ENCODE measurements around the gene STIM2.

The STIM2 gene

DNA sequence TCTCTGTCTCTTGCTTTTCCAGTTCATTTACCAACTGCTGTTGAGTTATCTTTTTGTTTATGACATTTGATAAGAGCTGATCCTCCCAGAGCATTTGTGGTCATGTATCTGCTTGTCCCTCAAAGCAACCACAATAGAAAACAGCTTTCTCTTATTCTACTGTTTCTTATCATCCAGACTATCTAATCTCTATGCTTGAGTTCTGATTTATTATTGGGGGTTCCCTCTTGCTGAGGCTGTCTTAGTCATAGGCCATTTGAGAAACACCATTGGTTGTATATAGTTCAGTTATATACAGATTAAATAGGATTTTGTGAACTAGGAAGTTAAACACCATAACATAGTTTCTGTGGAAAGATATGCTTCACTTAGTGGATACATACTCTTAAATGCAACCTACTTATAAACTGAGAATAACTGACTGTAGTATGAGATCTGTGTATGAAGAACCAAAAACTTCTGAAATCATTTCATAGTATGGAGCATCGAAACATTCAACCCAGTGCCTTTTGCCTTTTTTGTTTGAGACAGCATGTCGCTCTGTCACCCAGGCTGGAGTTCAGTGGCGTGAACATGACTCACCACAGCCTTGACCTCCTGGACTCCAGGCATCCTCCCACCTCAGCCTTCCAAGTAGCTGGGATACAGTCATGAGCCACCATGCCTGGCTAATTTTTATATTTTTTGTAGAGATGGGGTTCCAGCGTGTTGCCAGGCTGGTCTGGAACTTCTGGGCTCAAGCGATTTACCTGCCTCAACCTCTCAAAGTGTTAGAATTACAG, 75.8 kb downstream of the STIM2 start:
- TF ChIP-seq GATA3 (IDR thresholded peaks at IDR 0.05; ENCODE audit: low read depth, low read length) (no peak; the same call in 1 of the 2 replicates), GATA2 (IDR thresholded peaks at IDR 0.05; ENCODE audit: low read depth, low read length) (no peak)

- TF ChIP-seq GATA2 (IDR thresholded peaks at IDR 0.05; ENCODE audit: low read depth, low read length) (no peak), GATA3 (IDR thresholded peaks at IDR 0.05; ENCODE audit: low read depth, low read length) (no peak)
These were observed 76.5 kb downstream of the STIM2 start for GRCh38 chr4:26937139-26937538.

DNA sequence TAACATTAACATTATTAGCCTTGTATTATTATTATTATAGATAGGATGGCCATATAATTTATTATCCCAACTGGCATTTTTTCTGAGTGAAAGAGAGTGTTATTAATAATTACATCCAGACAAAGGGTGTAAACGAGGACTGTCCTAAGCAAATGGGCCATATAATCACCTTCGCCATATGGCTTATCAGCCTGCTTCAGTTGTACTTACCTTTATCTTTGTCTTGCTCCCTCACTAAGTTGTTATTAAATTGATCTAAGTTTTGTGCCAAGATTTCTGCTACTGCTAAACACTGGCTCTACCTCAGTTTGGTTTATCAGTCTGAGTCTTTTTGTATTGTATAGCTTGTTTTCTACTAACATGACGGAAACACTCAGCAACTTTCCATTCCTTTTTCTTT, 76.9 kb downstream of the STIM2 start:
- no peak for TF ChIP-seq GATA3 (IDR thresholded peaks at IDR 0.05; ENCODE audit: low read depth, low read length)
- no peak for TF ChIP-seq GATA2 (IDR thresholded peaks at IDR 0.05; ENCODE audit: low read depth, low read length)

DNA sequence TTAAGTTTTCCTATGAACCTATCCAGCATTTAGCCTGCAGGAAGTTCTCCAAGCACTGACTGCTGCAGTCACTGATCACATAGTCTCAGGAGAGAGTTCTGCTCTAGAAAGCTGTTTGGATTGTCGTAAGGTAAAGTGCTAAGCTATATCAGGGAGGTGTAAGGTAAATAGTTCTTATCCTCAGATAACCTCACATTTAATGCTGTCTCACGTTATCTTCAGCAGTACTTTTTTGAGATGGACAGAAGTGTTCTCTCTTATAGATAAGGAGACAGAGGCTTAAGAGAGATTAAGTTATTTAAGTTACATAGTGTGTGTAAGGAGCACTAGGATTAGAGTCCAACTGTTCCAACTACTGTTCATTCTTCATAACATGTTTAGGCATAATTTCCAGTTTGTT, 77.9 kb downstream of the STIM2 start:
- no peak for TF ChIP-seq GATA2 (IDR thresholded peaks at IDR 0.05; ENCODE audit: low read depth, low read length)
- TF ChIP-seq GATA3 (IDR thresholded peaks at IDR 0.05; ENCODE audit: low read depth, low read length), result no peak

DNA sequence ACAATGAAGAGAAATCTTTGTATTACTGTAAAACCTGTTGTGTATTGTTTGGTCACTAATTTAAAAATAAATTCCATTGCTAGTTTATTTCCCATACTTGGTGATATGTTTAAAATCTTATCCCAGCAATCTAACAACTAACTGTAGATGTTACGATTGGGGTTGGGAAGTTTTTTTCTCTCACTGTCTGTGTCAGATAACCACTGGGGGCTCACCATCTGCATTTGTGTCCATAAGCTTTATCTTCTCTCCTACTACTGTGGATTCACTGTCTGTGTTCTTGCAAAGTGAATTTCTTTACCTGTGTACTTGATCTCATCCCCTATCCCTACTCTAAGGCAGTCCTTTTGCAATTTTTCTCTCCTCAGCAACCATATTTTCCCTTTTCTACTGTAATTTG, 81.3 kb downstream of the STIM2 start:
- no peak for TF ChIP-seq GATA2 (IDR thresholded peaks at IDR 0.05; ENCODE audit: low read depth, low read length)
- no peak for TF ChIP-seq GATA3 (IDR thresholded peaks at IDR 0.05; ENCODE audit: low read depth, low read length)

- TF ChIP-seq GATA2 (IDR thresholded peaks at IDR 0.05; ENCODE audit: low read depth, low read length), result no peak
- TF ChIP-seq GATA3 (IDR thresholded peaks at IDR 0.05; ENCODE audit: low read depth, low read length), result no peak
These were observed 82.2 kb downstream of the STIM2 start for GRCh38 chr4:26942871-26943270.

DNA sequence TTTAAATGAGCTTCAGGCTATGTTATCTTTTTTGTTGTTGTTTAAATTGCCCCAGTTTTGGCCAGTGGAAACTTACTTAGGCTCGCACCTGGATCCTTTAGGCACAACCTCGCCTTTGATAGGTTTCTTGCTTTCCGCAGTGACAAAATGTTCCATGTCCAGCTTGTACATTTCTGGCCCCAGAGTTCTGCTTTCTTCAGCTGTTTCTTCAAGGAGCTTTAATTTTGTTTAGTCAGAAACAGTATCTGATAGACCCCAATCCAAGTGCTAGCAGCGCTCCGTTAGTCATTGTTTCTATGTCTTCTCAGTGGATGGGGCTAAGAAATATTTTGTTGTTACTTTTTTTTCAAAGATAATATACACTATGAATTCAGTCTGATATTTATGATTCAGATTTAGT, 82.8 kb downstream of the STIM2 start:
- TF ChIP-seq GATA2 (IDR thresholded peaks at IDR 0.05; ENCODE audit: low read depth, low read length) (no peak), GATA3 (IDR thresholded peaks at IDR 0.05; ENCODE audit: low read depth, low read length) (no peak)

GRCh38 chr4:26945794-26946193, 85.2 kb downstream of the STIM2 start:
- TF ChIP-seq GATA3 (IDR thresholded peaks at IDR 0.05; ENCODE audit: low read depth, low read length) (no peak), GATA2 (IDR thresholded peaks at IDR 0.05; ENCODE audit: low read depth, low read length) (no peak)

GRCh38 chr4:26947318-26947717, 86.7 kb downstream of the STIM2 start:
- no peak for TF ChIP-seq GATA3 (IDR thresholded peaks at IDR 0.05; ENCODE audit: low read depth, low read length)
- no peak for TF ChIP-seq GATA2 (IDR thresholded peaks at IDR 0.05; ENCODE audit: low read depth, low read length)

GRCh38 chr4:26950446-26950845, 89.8 kb downstream of the STIM2 start:
- TF ChIP-seq GATA3 (IDR thresholded peaks at IDR 0.05; ENCODE audit: low read depth, low read length) (no peak), GATA2 (IDR thresholded peaks at IDR 0.05; ENCODE audit: low read depth, low read length) (no peak)

GRCh38 chr4:26952891-26953290, 92.2 kb downstream of the STIM2 start:
- TF ChIP-seq GATA3 (IDR thresholded peaks at IDR 0.05; ENCODE audit: low read depth, low read length) (no peak), GATA2 (IDR thresholded peaks at IDR 0.05; ENCODE audit: low read depth, low read length) (no peak)

GRCh38 chr4:26953366-26953765, 92.7 kb downstream of the STIM2 start:
- TF ChIP-seq GATA3 (IDR thresholded peaks at IDR 0.05; ENCODE audit: low read depth, low read length) (no peak), GATA2 (IDR thresholded peaks at IDR 0.05; ENCODE audit: low read depth, low read length) (no peak)

DNA sequence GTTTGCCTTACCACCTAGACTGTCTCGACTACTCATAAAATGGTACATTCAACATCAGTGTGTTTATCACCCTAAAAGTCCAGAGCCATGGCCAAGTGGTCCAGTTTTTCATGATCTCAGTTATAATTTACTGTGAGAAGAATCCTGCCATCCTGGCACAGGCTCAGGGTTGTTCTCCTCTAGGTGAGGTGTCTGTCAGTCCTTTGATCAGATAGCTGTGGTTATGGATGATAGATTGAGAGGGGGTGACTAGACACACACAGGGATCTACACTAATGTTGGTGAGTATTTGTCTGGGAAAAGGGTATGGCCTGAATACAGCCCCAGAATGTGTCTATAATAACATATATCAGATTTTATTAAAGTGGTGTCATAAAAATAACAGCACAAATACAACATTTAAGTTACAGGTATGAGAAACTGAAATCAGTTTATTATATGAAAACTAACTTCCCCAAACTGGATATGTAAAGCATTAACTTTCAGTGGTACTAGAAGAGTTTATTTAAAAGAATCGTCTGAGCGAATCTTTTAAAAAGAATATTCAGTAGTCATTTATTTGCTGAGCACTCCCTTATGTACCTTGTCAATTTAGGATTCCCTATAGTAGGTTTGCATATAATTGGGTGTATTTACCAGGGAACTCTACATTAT, 93.3 kb downstream of the STIM2 start:
- TF ChIP-seq GATA2 (IDR thresholded peaks at IDR 0.05; ENCODE audit: low read depth, low read length), result no peak
- no peak for TF ChIP-seq GATA3 (IDR thresholded peaks at IDR 0.05; ENCODE audit: low read depth, low read length)

DNA sequence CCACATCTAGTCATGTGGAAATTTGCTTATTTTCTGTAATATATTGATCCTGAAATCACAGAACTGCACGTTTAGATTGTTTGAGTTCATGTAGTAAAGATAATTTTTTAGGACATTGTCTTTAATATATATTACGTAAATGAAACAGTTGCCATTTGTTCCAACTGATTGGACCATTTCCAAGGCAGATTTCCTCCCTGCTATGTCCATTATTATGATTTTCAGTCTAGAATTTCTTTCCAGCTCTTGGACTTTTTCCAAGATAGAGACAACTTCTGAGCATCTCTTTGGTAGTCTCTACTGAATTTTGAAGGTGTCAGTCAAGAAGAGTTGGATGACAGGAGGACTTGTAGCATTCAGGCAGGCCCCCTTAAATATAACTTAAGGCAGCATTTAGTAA, 94.6 kb downstream of the STIM2 start:
- TF ChIP-seq GATA2 (IDR thresholded peaks at IDR 0.05; ENCODE audit: low read depth, low read length) (no peak), GATA3 (IDR thresholded peaks at IDR 0.05; ENCODE audit: low read depth, low read length) (no peak)

Measured in SH-SY5Y (cell line).